CMK (cell line): ENCODE results near the gene RNF227.

Experiments used
- DNase-seq: peaks from one replicate; pipeline ENCODE4 v3.0.0-alpha.2; 2010; ENCODE audit warnings: low read depth

RNF227 gene

DNA sequence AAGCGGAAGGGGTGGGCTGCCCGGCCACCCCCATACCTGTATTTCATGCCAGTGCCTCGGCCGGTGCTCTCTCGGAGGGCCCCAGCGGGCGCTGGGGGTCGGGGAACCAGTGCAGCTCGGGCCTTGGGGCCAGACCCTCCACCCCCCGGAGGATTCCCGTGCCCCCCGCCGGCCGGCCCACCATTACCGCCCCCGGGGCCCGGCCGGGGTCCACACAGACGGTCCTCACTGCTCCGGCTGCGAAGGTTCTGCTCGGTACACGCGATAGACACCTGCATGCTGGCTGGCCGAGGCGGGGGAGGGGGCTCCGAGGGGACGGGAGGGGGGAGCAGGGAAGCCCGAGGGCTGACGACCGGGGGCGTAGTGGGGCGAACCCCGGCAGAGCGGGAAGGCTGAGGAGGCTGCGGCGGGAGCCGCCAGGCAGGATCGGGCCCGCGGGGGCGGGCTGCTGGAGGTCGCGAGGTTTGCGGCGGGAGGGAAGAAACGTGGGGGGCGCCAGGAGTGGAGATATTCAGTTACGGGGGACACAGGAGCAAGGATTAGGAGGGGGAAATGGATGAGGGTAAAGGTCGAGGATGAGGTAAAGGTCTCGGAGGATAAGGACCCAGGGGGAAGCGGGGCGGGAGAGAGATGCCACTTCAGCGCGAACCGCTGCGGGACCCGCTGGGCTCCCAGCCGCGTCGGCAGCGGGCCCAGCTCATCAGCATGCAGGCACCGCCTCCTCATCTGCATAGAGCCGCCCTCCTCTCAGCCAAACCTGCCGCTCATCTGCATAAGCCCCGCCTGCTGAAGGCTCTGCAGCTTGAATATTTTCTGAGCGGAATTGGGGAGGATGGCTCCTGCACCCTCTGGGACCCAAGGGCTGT, 13.3 kb upstream of the RNF227 start, which contains the start of gene KCNAB3:
KCNAB3 (minus strand) TSS at position 699 of the 866 bp plus-strand sequence; CDS start at position 278, 421 bp downstream.
- DNase-seq = no peak

DNA sequence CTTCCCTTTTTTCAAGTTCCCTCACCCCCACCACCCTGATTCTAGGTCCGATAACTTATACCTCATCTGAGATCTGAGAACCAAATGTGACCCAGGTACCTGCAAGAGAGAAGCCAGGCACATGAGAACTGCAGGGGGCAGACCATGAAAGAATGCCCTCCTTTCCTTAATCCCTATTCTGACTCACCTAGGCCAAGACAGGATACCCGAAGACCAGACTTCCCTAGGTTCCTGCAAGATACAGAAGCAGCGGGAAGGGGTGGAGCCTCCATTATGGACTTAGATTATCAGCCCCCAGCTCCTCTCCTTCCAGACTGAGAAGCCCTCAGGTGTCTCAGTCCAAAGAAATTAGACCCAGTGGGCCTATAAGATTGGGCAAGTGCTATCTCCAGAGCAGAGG, 11.5 kb upstream of the RNF227 start:
- no peak for DNase-seq

DNA sequence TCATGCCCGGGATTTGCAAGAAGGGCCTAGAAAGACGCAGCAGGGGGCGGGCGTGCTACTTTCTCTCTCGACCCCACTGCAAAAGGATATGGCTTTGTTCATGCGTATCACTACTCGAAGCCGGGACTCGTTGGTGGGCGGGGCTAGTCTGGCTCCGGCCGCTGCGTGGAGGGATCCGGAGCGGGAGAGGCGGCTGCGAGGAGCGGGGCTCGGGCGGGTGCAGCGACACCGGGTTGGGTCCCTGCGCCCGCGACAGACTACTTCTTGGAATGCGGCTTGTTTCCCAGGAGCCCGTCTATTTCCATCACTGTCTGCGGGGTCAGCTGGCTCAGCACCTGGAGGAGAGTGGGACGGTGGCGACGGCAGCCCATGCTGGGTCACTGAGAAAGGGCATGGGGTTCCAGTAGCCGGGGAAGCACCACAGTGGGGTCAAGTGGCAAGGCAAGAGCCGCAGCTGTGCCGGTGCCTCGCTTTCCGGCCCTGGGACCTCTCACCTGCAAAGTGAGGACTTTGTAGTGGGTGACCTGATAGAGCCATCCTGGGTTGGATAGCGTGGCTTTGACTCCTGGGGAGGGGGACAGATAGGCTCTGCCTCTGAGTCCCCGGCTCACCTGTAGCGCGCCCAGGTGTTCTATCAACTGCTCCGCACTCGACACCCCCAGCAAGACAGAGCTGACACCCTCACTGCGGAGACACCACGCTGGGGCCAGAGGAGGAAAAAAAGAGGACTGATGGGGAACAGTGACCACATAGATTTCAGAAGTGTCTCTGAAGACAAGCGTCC, 6.9 kb upstream of the RNF227 start:
- no peak for DNase-seq

DNA sequence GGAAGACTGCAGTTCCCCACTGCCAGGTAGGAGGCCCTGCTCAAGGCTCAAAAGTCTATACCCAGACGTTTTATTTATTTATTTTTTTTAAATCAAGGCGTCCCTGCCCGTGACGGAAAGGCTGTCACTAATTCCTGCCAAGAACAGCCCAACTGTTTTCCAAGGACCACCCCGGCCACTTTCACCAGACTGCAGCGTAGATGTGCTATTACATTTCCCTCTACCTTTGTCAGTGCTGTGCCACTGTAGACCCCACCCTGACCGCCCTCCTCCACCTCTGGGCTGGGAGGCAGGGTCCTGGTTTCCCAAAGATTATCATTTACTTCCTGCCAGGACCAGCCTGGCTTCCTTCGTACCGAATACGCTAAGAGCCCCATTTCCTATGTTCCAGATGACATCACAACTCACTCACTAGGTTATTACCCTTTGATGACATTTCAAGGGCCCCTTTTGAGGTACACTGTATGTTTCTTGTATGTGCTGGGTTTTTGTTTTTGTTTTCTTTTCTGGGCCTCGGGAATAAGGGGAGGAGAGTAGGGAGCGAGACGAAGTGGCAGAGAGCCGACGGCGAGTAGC, 6.3 kb upstream of the RNF227 start:
- no peak for DNase-seq

DNA sequence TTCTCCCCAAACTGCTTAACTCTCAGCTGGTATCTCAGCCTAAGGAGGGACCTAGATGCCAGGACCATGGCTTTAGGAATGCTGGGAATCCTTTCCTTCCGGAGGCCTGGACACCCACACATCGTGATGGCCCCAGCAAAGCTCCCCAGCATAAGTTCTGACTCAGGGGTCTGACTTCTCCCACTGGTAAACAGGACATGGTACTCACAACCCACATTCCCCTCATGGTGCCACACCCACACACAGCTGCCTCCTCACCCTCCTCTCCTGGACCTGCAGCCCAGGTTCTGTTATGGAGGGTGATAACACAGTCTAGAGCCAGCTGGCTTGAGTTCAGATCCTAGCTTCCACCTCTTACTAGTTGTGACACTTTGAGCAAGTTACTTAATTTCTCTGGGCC, 719 bp upstream of the RNF227 start:
- DNase-seq = no peak

DNA sequence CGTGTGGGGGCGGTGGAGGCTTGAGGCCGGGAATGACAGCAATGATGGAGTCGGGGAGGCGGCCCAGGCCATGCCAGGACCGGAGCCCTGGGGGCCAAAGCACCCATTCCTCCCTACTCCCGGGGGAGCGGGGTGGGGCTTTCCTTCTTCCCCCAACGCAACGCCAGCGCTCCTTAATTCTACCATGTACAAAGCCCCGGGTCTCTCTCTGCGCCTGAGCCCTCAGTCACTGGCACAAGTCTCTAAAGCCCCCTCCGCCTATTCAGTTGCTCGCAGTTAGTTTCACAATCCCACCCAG, 245 bp upstream of the RNF227 start:
- no peak for DNase-seq

DNA sequence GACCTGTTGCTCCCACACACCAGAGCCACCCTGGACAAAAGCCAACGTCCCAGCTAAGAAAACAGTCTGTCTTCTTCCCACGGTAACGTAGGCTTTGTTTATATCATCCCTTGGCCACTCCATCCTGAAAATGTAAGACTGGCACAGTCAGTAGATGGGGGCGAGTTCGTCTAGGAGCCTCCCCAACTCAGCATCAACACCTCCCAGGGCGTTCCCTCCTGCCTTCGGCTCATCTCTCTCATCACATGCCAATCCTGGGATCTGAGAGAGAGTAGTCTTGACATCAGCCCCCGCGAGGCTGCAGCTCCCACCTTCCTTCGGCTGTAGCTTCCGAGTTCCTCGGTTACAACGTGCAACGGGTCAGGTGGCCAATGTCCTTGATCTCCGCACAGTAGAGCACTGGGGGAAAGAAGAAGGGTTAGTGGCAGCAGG, 894 bp downstream of the RNF227 start:
- no peak for DNase-seq

DNA sequence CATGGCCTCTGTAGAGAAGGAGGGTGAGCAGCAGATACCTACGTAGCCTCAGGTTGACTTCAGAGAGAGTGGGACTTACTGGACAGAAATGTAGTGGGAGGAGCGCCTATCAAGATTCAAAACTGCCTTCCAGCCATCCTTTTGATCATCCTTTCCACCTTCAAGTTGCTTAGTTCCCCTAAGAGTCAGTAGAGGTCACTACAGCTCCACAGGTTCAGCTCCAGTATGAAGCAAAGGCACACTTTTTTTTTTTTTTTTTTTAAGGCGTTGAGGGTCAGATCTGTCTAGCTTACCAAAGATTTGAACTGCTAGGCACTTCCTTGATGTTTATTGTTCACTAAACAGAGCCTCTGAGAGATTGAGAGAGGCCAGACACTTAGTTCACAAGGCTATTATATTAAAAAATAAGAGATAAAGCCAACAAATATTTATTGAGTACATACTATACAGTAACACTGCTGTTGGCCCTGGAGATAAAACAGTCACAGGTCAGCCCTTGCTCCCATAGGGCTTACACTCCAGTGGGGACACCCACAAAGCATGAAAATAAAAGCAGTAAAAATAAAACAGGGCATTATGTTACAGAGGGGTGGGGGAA, 3.1 kb downstream of the RNF227 start:
- DNase-seq = no peak

DNA sequence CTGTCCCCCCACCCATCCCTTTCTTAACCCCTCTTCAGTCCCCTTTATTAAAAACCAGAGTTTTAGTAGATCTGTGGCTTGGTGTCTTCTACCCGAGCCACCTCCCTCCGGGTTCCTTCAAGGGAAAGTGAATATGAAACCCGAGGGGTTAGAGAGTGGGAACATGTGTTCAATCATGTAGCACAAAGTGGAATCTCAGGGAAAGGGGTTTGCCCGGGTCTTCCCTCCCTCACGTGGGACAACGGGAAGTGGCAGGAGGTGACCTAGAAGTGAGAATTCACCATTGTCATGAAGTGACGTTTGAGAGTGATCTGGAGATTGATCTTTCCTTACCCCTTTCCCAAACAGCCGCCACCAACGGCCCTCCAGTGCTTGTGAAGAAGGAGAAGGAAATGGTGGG, 5.0 kb downstream of the RNF227 start:
- DNase-seq = no peak

DNA sequence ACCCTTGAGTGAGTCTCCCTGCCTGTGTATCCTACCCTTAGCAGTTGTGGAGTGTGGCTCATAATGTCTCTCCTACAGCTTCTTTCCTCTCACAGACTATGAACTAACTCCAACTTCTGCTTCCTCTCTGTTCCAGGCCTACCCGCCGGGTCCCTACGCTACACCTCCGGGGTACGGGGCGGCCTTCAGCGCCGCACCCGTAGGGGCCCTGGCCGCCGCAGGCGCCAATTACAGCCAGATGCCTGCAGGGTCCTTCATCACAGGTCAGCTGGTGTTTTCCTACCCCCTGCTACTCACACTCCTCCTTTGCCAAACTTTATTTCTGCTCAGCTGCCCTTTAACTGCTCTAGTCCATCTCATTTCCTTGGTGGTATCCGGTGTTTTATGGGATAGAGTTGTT, 5.4 kb downstream of the RNF227 start:
- no peak for DNase-seq

DNA sequence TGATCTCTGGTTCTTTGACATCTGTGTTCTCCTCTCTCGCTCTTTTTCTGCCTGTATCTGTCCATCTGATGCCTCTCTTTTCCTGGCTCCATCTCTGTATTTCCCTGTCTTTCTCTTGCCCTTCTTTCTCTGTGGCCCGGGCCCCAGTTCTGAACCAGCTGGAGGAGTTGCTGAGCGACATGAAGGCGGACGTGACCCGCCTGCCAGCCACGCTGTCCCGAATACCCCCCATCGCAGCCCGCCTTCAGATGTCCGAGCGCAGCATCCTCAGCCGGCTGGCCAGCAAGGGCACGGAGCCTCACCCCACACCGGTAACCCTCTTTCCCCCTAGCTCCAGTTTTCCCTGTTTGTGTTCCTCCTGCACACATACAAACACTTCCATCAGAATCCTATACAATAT, 5.8 kb downstream of the RNF227 start:
- DNase-seq = no peak

DNA sequence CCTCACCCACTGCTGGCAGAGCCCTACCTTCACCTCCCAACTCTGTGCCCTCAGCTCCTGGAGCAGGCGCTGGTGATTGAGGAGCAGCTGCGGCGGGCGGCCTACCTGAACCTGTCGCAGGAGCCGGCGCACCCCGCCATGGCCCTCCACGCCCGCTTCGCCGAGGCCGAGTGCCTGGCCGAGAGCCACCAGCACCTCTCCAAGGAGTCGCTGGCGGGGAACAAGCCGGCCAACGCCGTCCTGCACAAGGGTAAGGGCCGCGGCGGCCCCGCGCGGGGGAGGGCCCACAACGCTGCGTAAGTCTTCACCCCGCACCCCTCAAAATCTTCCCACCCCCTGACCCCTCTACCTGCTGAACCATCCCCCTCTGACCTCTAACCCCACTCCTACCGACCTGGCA, 7.0 kb downstream of the RNF227 start:
- DNase-seq = no peak

DNA sequence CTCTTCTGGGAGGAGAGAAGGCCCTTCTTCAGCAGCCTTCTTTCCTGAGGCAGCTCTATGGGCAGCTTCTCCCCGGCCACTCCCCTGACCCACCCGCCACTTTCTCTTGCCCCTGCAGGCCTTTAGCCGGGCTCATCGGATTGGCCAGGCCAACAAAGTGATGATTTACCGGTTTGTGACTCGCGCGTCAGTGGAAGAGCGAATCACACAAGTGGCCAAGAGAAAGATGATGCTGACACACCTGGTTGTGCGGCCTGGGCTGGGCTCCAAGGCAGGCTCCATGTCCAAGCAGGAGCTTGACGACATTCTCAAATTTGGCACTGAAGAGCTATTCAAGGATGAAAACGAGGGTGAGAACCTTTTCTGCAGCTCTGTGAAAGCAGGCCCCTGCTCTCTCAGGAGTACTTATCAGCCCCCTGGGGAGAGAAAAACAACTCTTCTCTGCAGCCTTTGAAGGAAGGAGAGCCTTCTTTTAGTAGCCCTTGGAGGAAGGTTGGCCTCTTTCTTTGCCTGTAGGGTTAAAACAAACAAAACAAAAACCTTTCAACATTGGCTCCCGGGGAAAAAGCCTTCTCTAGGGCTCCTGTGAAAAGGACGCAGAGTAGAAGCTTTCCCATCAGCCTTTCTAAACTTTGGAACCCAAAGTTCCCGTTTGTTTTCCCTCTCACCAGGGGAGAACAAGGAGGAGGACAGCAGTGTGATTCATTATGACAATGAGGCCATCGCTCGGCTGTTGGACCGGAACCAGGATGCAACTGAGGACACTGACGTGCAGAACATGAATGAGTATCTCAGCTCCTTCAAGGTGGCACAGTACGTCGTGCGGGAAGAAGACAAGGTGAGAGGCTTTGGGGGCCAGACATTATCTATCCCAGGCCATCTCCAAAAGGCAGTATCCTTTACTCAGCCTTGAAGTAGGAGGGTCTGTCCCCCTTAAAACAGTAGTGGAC, 12.7 kb downstream of the RNF227 start:
- no peak for DNase-seq

DNA sequence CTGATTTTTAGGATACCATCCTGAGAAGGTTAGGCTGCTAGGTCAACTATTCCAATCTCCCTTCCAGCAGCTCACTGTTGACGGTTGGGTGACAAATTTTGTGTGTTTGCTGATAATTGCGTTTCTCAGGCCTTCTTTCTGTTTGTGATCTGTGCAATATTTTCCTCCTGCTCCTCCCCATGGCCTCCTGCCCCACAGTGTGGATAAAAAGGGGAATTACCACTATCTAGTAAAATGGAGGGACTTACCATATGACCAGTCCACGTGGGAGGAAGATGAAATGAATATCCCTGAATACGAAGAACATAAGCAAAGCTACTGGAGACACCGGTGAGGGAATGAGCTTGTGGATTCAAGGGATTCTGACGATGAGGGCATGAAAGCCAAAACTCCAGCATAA, 18.3 kb downstream of the RNF227 start:
- DNase-seq = no peak

DNA sequence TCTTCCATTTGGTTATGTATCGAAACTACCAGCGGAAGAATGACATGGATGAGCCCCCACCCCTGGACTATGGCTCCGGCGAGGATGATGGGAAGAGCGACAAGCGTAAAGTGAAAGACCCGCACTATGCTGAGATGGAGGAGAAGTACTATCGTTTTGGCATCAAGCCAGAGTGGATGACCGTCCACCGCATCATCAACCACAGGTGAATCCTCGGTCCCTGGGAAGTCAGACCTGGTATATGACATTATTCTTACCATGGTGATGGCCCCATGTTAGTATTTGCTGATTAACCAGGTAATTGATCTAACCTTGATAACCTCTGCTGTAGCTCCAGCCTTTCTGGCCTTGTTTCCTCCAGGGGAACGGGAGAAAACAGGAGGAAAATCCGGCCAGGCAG, 19.0 kb downstream of the RNF227 start:
- DNase-seq = no peak

DNA sequence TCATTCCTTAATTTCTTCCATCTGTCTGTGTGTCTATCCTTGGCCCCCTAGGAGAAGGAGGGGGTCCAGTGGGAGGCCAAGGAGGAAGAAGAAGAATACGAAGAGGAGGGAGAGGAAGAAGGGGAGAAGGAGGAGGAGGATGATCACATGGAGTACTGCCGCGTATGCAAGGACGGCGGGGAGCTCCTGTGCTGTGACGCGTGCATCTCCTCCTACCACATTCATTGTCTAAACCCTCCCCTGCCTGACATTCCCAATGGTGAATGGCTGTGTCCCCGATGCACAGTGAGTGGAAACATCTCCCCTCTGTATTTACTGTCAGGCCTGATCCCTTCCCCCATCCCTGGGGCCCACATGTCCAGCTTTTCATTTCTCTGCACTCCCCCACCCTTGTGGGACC, 21.2 kb downstream of the RNF227 start:
- no peak for DNase-seq

DNA sequence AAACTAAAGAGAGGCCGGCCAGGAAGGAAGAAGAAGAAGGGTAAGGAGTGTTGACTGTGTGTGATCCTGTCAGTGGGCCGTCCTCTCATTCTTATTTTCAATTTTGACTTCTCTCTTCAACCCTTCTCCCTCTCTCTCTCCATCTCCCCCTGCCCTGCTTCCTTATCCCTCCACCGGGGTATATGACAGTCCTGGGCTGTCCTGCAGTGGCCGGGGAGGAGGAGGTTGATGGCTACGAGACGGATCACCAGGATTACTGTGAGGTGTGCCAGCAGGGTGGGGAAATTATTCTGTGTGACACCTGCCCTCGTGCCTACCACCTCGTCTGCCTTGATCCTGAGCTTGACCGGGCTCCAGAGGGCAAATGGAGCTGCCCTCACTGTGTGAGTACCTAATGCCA, 21.9 kb downstream of the RNF227 start:
- DNase-seq = no peak

DNA sequence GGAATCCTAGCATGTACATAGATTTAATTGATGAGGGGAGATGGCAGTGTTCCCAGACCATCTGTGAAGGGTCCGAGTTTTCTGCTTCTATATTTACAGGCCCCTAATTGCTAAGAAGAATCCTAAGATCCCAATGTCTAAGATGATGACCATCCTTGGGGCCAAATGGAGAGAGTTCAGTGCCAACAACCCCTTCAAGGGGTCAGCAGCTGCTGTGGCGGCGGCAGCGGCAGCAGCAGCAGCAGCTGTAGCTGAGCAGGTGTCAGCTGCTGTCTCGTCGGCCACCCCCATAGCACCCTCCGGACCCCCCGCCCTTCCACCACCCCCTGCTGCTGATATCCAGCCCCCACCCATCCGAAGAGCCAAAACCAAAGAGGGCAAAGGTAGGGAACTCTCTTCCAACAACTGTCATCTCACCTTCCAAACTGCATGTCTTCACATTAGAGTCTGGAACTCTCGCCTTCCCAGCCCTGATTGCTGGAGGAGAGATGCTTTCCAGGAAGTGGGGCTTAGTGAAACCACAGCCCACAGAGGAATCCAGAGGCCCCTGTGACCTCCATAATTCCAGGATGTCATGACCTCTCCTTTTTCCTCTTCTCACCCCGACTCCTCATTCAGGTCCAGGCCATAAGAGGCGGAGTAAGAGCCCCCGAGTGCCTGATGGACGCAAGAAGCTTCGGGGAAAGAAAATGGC, 22.8 kb downstream of the RNF227 start:
- no peak for DNase-seq

DNA sequence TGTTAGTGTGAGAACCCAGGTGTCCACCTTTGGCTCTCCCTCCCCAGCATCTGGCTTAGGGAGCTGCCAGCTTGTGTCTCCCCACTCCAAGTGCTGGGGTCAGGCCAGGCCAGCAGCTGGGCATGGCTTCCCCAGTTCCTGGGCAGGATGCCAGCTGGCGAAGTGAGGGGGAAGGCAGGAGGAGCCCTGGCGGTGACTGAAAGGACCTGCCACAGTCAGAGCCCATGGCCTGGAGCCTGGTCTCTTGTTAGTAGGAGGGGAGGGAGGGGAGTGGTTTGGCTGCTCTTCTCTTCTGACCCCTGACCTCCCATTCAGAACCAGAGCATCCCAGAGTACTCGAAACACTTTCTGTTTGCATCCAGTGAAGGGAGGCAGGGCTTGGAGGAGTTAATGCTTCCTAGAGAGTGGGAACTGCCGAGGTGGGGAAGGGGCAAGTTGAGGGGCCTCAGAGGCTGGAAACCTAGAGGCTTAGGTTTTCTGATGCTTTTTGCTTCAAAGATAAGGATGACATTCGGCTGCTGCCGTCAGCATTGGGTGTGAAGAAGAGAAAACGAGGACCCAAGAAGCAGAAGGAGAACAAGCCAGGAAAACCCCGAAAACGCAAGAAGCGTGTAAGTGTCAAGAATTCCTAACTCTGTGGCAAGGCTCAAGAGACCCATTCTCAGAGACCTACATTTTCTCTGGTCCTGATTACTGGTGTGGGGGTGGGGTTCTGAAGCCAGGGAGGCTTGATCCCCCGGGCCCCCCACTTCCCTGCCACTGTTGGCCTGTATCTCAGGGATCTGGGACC, 26.7 kb downstream of the RNF227 start:
- no peak for DNase-seq
